Testis (tissue), 3 donors: Measurements from ENCODE around the gene CCDC57. TPM values are rescaled to one million over a fixed set of nuclear protein-coding genes. Genes with fewer than 3 reads are reported as not detected.

Source experiments
- DNase-seq: peaks from one replicate; pipeline ENCODE4 v3.0.0-alpha.2; 2019
- H3K27ac ChIP-seq, 2 donors: fragments of 200-600 bp; sonication (generic); one replicate each; pipeline ENCODE4 v1.5.1; 2019
- H3K27me3 ChIP-seq: fragments of 200-600 bp; sonication (generic); one replicate; pipeline ENCODE4 v1.5.1; 2019
- H3K36me3 ChIP-seq: fragments of 200-600 bp; sonication (generic); one replicate; pipeline ENCODE4 v1.5.1; 2017; ENCODE audit warnings: low read depth; ENCODE audit errors: missing control alignments
- H3K4me1 ChIP-seq: fragments of 200-600 bp; sonication (generic); one replicate; pipeline ENCODE4 v1.5.1; 2019
- H3K4me3 ChIP-seq, 2 donors: fragments of 200-600 bp; sonication (generic); one replicate each; pipeline ENCODE4 v1.5.1; 2017 to 2019
- H3K9me3 ChIP-seq: fragments of 200-600 bp; sonication (generic); one replicate; pipeline ENCODE4 v1.5.1; 2017
- POLR2A ChIP-seq: fragments of 450-650 bp; IDR thresholded peaks from one replicate; pipeline ENCODE4 v1.6.1; 2017; ENCODE audit warnings: antibody characterized with exemption, mild to moderate bottlenecking, moderate library complexity
- whole genome bisulfite sequencing, 2 donors: methylation state at CpG; one replicate each; pipeline ENCODE4 v1.1.5; 2018; 5-methylcytosine and 5-hydroxymethylcytosine counted together
- intact Hi-C: fragments of 100-400 bp; cut with DNase I; formaldehyde crosslinking; loops from one replicate; pipeline ENCODE4 v1.15.1; 2023; ENCODE audit warnings: low total_unique reads
- polyA plus RNA-seq: library from polyadenylated mRNA; stranded (reverse); fragments of 350-450 nt; fragmentation: Illumina TruSeq; extraction: RNeasy Lipid Tissue Mini Kit (QIAGEN cat#74804); gene quantifications from one replicate; pipeline ENCODE4 v1.2.3, GENCODE V29; 2014; ENCODE audit warnings: low read depth, low replicate concordance; ENCODE audit not compliant: insufficient read depth
- total RNA-seq, 2 donors: library from RNA; depleted of rRNA; stranded (reverse); fragments of >200 nt; gene quantifications; one replicate each; pipeline ENCODE4 v1.2.3, GENCODE V29; 2016
- TF ChIP-seq, protein P1 (sequence below), 3 experiments: fragments of 450-650 bp in 2 of 3; fragments of 200-600 bp in 1 of 3; sonication (generic) in 1 of 3; IDR thresholded peaks; one replicate each; pipeline ENCODE4 v1.5.1; 2016 to 2019; ENCODE audit warnings: antibody characterized with exemption in 3 of 3, mild to moderate bottlenecking in 2 of 3, moderate library complexity in 1 of 3

CCDC57 gene
- total and polyA plus RNA-seq, 3 donors from 2014 or later: 61.3 to 111 (median 71.8) TPM

DNA sequence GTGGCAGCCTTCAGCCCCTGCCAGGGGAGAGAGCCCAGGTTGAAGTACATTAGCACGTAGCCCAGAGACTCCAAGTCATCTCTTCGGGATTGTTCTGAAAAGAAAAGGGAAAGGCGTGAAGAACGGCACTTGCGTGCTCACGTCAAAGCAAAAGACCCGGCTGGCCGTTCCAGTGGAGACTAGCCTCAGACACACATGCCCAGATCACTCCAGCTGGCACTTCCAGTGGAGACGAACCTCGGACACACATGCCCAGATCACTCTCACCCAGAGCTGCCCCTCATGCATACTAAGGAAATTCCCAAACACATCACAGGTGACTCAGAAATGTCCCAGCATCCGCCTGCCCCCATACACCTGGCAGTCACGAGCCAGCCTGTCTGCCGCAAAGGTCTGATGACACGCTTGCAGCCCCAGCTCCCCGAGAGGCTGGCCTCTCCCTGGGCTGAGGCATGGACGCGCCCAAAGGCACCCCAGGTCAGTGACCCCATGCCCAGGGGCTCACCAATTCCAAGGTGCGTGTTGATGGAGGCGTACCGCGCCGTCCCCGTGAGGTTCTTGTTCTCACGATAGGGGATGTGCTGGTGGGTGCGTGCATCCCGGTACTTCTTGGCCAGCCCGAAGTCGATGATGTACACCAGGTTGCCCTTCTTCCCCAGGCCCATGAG is 40.0 kb upstream of the CCDC57 start:
- no peak for DNase-seq
- Histone ChIP-seq H3K27ac (no peak overlapping the region), H3K27me3 (no peaks in the 10 kb centered on the region), H3K36me3 (no peaks in the 10 kb centered on the region), H3K4me3 (no peak overlapping the region), H3K4me1 (peaks cover 4% of the 10 kb centered on the region), H3K9me3 (no peaks in the 10 kb centered on the region)
- no peak for TF ChIP-seq POLR2A
- TF ChIP-seq, protein P1, sequence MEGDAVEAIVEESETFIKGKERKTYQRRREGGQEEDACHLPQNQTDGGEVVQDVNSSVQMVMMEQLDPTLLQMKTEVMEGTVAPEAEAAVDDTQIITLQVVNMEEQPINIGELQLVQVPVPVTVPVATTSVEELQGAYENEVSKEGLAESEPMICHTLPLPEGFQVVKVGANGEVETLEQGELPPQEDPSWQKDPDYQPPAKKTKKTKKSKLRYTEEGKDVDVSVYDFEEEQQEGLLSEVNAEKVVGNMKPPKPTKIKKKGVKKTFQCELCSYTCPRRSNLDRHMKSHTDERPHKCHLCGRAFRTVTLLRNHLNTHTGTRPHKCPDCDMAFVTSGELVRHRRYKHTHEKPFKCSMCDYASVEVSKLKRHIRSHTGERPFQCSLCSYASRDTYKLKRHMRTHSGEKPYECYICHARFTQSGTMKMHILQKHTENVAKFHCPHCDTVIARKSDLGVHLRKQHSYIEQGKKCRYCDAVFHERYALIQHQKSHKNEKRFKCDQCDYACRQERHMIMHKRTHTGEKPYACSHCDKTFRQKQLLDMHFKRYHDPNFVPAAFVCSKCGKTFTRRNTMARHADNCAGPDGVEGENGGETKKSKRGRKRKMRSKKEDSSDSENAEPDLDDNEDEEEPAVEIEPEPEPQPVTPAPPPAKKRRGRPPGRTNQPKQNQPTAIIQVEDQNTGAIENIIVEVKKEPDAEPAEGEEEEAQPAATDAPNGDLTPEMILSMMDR (IDR thresholded peaks at IDR 0.05): no peak
- WGBS, 2 donors: 93 to 94% methylated on average over 12 to 28 of the region's 28 CpGs
- intact Hi-C loops: no loop called here

GRCh38 chr17:82250868-82251500 is 38.3 kb upstream of the CCDC57 start:
- DNase-seq: no peak
- Histone ChIP-seq H3K36me3 (no peaks in the 10 kb centered on the region), H3K4me3 (no peak overlapping the region), H3K9me3 (no peaks in the 10 kb centered on the region), H3K27ac (no peak overlapping the region), H3K27me3 (no peaks in the 10 kb centered on the region), H3K4me1 (peaks cover 20% of the 10 kb centered on the region)
- intact Hi-C loops: no loop called here
- WGBS, 2 donors: 83 to 90% methylated on average over 18 to 25 of the region's 25 CpGs
- TF ChIP-seq, protein P1 (IDR thresholded peaks at IDR 0.05): no peak
- TF ChIP-seq POLR2A: no peak

- Histone ChIP-seq H3K4me3 (no peak overlapping the region), H3K9me3 (no peaks in the 10 kb centered on the region), H3K4me1 (peaks cover 26% of the 10 kb centered on the region), H3K27me3 (no peaks in the 10 kb centered on the region), H3K36me3 (no peaks in the 10 kb centered on the region), H3K27ac (no peak overlapping the region)
- intact Hi-C loops: loop anchor here (10.0 kb wide), 1 partner anchor 45 kb away; no protein-coding TSS in a partner anchor
- WGBS, 2 donors: 84 to 87% methylated on average over 31 to 33 of the region's 33 CpGs
- TF ChIP-seq, protein P1 (IDR thresholded peaks at IDR 0.05): no peak
- no peak for TF ChIP-seq POLR2A
- no peak for DNase-seq
Measured at GRCh38 chr17:82249896-82250581, 37.4 kb upstream of the CCDC57 start.

GRCh38 chr17:82248815-82249674 is 36.4 kb upstream of the CCDC57 start:
- peaks cover 26% of the 10 kb centered on the region for H3K4me1 ChIP-seq

More at GRCh38 chr17:82248815-82249674, 36.4 kb upstream of the CCDC57 start:
- 89 to 91% methylated on average over 30 to 54 of the region's 54 CpGs for WGBS, 2 donors
- no peak overlapping the region for H3K4me3 ChIP-seq
- H3K36me3 ChIP-seq: no peaks in the 10 kb centered on the region
- no peaks in the 10 kb centered on the region for H3K9me3 ChIP-seq
- DNase-seq: no peak
- H3K27ac ChIP-seq: no peak overlapping the region
- TF ChIP-seq, protein P1 (IDR thresholded peaks at IDR 0.05): no peak
- TF ChIP-seq POLR2A: no peak
- H3K27me3 ChIP-seq: no peaks in the 10 kb centered on the region
- intact Hi-C loops: loop anchor here (10.0 kb wide), 1 partner anchor 46 kb away; no protein-coding TSS in a partner anchor
